ENCODE measurements around the gene ADAD1.

DNA sequence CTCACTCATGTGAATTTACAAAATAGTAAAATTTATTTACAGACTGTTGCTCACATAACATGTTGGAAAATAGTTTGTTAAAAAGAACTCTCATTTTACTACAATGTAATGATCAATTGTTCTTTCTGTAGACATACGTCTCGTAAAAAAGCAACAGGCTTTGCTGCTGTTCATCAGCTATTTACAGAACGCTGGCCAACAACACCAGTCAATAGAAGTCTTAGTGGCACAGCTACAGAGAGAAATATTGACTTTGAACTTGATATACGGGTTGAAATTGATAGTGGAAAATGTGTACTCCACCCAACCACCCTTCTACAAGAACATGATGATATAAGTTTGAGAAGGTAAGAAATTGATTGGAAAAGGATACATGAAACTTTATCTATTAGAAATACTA is 47.6 kb upstream of the ADAD1 start:
- TF ChIP-seq CTCF (IDR thresholded peaks at IDR 0.05), result no peak
- no peak for TF ChIP-seq POLR2A (IDR thresholded peaks at IDR 0.05)
